Activated naive CD8-positive, alpha-beta T cell treated with anti-CD3 and anti-CD28 coated beads for 36 hours (primary cell): ENCODE results near the gene GJD3. TPM values are rescaled to one million over a fixed set of nuclear protein-coding genes. Genes with fewer than 3 reads are reported as not detected.

ENCODE experiments used
- DNase-seq: peaks from one replicate; pipeline ENCODE4 v3.0.0; 2021
- H3K27ac Mint-ChIP-seq: one replicate; pipeline ENCODE4 v1.8.0; 2022; ENCODE audit warnings: mild to moderate bottlenecking, moderate library complexity, mixed read lengths
- H3K27me3 Mint-ChIP-seq: one replicate; pipeline ENCODE4 v1.8.0; 2022; ENCODE audit warnings: mild to moderate bottlenecking, mixed read lengths
- H3K36me3 Mint-ChIP-seq: one replicate; pipeline ENCODE4 v1.8.0; 2021; ENCODE audit warnings: mild to moderate bottlenecking, mixed read lengths
- H3K4me1 Mint-ChIP-seq: one replicate; pipeline ENCODE4 v1.8.0; 2021; ENCODE audit warnings: mixed read lengths
- H3K4me3 Mint-ChIP-seq: one replicate; pipeline ENCODE4 v1.8.0; 2022; ENCODE audit warnings: mild to moderate bottlenecking, moderate library complexity, mixed read lengths
- H3K9me3 Mint-ChIP-seq: one replicate; pipeline ENCODE4 v1.8.0; 2022; ENCODE audit warnings: mixed read lengths
- total RNA-seq, 2 experiments: library from RNA; stranded (reverse); gene quantifications; one replicate each; pipeline ENCODE4 v1.2.3, GENCODE V29; 2021

Gene GJD3
- total RNA-seq, 2 experiments from 2014 or later = not detected

DNA sequence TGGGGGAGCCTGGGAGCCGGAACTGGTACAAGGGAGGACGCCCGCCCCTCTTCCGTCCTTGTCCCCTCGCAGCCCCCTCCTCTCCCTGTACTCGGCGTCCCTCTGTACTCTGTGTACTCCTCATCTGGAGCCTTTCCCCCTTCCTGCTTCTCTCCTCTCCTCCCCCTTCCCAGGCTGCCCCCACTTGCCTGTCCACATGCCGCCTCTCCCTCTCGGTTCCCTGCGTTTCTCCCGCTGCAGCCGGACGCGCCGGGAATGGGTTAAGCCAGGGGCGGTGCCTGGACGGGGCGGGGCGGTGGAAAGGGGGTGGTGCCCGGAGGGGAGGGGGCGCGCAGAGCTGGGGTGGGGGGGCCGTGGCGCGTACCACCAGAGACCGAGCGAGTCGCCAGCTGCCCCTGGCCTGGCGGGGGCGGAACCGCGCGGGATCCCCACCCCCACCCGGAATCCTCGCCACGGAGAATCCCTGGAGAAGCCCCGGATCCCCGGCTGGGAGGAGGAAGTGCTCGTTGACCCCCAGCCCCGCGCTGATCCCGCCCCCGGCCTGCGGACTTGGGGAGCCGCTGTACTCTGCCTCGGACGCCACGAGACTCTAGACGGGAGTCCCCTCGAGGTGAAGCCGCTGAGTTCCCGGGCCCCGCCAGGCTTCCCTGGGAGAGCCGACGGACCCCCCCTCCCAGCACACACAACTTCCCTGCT is 22.6 kb downstream of the GJD3 start:
- H3K4me1 Mint-ChIP-seq = peaks cover 68% of the 10 kb centered on the region
- H3K36me3 Mint-ChIP-seq = peaks cover 29% of the 10 kb centered on the region
- H3K27me3 Mint-ChIP-seq = no peaks in the 10 kb centered on the region
- peak overlapping the region; percentile 65 for H3K4me3 Mint-ChIP-seq
- no peak for DNase-seq
- peak overlapping the region; percentile 45 for H3K27ac Mint-ChIP-seq
- no peaks in the 10 kb centered on the region for H3K9me3 Mint-ChIP-seq

GRCh38 chr17:40340880-40341807 is 23.4 kb downstream of the GJD3 start:
- no peaks in the 10 kb centered on the region for H3K27me3 Mint-ChIP-seq
- DNase-seq = peak; percentile 85
- H3K9me3 Mint-ChIP-seq = no peaks in the 10 kb centered on the region
- H3K27ac Mint-ChIP-seq = peak overlapping the region; percentile 80
- H3K36me3 Mint-ChIP-seq = peaks cover 31% of the 10 kb centered on the region
- H3K4me3 Mint-ChIP-seq = peak overlapping the region; percentile 63
- H3K4me1 Mint-ChIP-seq = peaks cover 63% of the 10 kb centered on the region

DNA sequence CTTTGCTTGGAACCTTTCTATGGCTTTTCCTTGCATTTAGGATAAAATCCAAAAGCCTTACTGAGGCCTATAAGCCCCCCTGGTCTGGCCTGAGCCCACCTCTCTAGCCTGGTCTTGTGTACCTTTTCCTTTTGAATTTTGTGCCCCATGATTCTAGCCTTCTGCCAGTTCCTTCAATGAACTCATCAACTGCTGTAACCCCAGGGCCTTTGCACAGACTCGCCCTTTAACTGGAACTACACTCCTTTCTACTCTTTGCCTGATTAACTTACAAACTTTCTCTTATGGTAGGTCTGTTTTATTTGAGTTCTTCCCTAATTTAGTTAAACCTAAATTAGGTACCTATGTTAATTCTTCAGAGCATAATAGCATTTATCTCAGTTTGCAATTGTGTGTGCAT is 24.2 kb downstream of the GJD3 start:
- Mint-ChIP-seq H3K4me3 (no peak overlapping the region), H3K27ac (peak overlapping the region; percentile 42)
- DNase-seq = no peak

DNA sequence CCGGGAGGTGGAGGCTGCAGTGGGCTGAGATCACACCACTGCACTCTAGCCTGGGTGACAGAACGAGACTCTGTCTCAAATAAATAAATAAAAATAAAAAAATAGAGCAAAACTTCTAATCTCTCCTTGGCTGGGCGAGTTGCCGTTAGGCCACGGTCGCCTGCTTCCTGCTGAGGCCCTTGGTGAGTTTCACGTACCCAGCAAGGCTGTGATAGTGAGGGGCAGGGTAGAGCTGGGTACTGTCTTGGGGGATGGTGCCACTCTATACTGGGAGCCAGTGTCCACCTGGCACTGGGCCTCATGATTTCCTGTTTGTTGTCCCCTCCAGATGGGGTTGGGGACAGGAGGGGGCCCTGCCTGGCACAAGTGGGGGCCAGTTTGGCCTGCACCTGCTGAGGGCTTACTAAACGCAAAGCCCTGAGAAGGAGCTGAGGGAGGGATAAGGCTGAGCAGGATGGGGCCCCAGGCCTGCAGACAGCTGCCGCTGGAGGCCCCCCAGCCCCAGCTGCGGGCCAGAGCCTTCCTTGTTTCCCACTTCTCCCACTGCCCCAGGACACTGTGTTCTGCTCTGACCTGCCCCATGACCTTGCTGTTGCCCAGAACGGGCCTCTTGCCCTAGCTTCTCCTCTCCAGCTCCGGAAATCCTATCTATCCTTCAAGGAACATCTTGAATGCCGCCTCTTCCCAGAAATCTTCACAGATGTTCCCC is 25.4 kb downstream of the GJD3 start:
- Mint-ChIP-seq H3K4me1 (peaks cover 55% of the 10 kb centered on the region), H3K36me3 (peaks cover 31% of the 10 kb centered on the region), H3K27me3 (no peaks in the 10 kb centered on the region), H3K4me3 (no peak overlapping the region), H3K27ac (peak overlapping the region; percentile 73), H3K9me3 (no peaks in the 10 kb centered on the region)
- DNase-seq = no peak

More for the DNA sequence above, 24.2 kb downstream of the GJD3 start:
- Mint-ChIP-seq H3K9me3 (no peaks in the 10 kb centered on the region), H3K27me3 (no peaks in the 10 kb centered on the region), H3K4me1 (peaks cover 55% of the 10 kb centered on the region), H3K36me3 (peaks cover 31% of the 10 kb centered on the region)

GRCh38 chr17:40338058-40338457 is 26.5 kb downstream of the GJD3 start:
- H3K27me3 Mint-ChIP-seq = no peaks in the 10 kb centered on the region
- peaks cover 32% of the 10 kb centered on the region for H3K36me3 Mint-ChIP-seq
- no peak for DNase-seq
- H3K9me3 Mint-ChIP-seq = no peaks in the 10 kb centered on the region
- peak overlapping the region; percentile 71 for H3K27ac Mint-ChIP-seq
- H3K4me1 Mint-ChIP-seq = peaks cover 55% of the 10 kb centered on the region
- H3K4me3 Mint-ChIP-seq = no peak overlapping the region

GRCh38 chr17:40337351-40337750 is 27.2 kb downstream of the GJD3 start:
- no peak for DNase-seq
- H3K27me3 Mint-ChIP-seq = no peaks in the 10 kb centered on the region
- no peak overlapping the region for H3K4me3 Mint-ChIP-seq
- no peaks in the 10 kb centered on the region for H3K9me3 Mint-ChIP-seq
- H3K4me1 Mint-ChIP-seq = peaks cover 55% of the 10 kb centered on the region
- H3K36me3 Mint-ChIP-seq = peaks cover 33% of the 10 kb centered on the region
- H3K27ac Mint-ChIP-seq = peak overlapping the region; percentile 71

- peaks cover 43% of the 10 kb centered on the region for H3K36me3 Mint-ChIP-seq
- no peak for DNase-seq
- no peaks in the 10 kb centered on the region for H3K9me3 Mint-ChIP-seq
- H3K4me1 Mint-ChIP-seq = peaks cover 62% of the 10 kb centered on the region
- no peak overlapping the region for H3K27ac Mint-ChIP-seq
- H3K27me3 Mint-ChIP-seq = no peaks in the 10 kb centered on the region
- H3K4me3 Mint-ChIP-seq = no peak overlapping the region
These were observed 28.9 kb downstream of the GJD3 start for GRCh38 chr17:40335620-40336019.

GRCh38 chr17:40333781-40334448 is 30.6 kb downstream of the GJD3 start:
- Mint-ChIP-seq H3K4me1 (peaks cover 67% of the 10 kb centered on the region), H3K36me3 (peaks cover 39% of the 10 kb centered on the region), H3K9me3 (no peaks in the 10 kb centered on the region), H3K27ac (no peak overlapping the region), H3K4me3 (no peak overlapping the region), H3K27me3 (no peaks in the 10 kb centered on the region)
- DNase-seq = no peak

- Mint-ChIP-seq H3K4me3 (no peak overlapping the region), H3K4me1 (peaks cover 69% of the 10 kb centered on the region), H3K27me3 (no peaks in the 10 kb centered on the region), H3K36me3 (peaks cover 33% of the 10 kb centered on the region), H3K27ac (peak overlapping the region; percentile 47), H3K9me3 (no peaks in the 10 kb centered on the region)
- peak; percentile 26 for DNase-seq
These were observed 32.5 kb downstream of the GJD3 start for GRCh38 chr17:40331743-40332641.

GRCh38 chr17:40330850-40331470 is 33.6 kb downstream of the GJD3 start:
- Mint-ChIP-seq H3K27ac (peak overlapping the region; percentile 81), H3K36me3 (peaks cover 32% of the 10 kb centered on the region), H3K9me3 (no peaks in the 10 kb centered on the region), H3K4me1 (peaks cover 75% of the 10 kb centered on the region), H3K4me3 (peak overlapping the region; percentile 30), H3K27me3 (no peaks in the 10 kb centered on the region)
- no peak for DNase-seq

DNA sequence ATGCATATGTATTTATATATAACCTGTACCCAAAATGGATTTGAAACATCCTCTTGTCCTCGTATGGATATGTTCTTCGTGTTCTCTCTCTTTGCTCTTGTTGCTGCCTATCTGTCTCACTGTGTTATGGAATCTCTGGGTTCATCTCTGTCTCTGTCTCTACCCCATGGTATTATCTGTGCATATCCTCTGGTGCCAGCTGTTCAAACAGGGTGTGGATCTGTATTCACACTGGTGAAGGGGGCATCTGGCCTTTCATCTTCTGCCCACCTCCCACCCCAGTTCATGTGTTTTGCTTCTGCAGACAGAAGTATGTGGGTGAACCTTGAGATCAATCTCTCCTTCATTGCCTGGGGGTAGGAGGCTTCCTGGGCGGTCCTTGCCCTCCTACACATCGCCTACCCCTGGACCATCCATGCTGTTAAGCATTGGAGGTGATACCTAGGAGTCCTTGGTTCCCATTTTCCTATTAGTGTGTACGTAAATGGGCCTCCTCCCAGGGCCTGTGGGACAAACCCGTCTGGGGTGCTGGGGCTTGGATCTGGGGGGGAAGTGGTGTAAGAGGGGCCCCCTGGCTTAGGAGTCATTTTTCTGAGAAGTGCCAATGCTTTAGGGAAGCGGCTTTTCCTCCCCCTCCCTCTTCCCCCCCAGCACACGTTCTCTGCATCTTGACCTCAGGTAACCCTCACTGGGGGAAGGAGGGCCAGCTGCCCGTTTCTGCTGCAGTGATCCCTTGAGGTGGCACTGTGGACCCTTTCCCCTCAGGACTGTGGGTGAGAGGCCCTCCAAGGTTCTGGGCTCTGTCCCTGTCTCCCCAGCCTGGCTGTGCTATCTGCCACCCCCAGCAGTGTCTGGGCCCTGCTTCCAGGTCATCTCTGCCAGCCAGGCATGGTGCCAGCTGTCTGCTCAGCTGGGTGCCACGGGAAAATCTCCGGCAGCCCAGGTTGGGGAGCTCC is 34.4 kb downstream of the GJD3 start:
- peak overlapping the region; percentile 81 for H3K27ac Mint-ChIP-seq
- peak overlapping the region; percentile 49 for H3K4me3 Mint-ChIP-seq
- H3K36me3 Mint-ChIP-seq = peaks cover 32% of the 10 kb centered on the region
- peaks cover 82% of the 10 kb centered on the region for H3K4me1 Mint-ChIP-seq
- H3K9me3 Mint-ChIP-seq = no peaks in the 10 kb centered on the region
- no peaks in the 10 kb centered on the region for H3K27me3 Mint-ChIP-seq
- DNase-seq = peak; percentile 35

DNA sequence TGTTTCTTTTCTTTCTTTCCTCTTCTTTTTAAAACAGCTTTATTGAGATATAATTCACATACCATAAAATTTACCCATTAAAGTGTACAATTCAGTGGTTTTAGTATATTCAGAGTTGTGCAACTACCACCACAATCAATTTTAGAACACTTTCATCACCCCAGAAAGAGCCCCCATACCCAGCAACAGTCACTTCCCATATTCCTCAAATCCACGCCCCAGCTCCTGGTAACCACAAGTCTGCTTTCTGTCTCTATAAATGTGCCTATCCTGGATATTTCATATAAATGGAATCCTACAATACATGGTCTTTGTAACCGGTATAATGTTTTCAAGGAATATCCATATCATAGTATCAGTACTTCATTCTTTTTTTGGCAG is 36.2 kb downstream of the GJD3 start:
- peaks cover 83% of the 10 kb centered on the region for H3K4me1 Mint-ChIP-seq
- no peaks in the 10 kb centered on the region for H3K27me3 Mint-ChIP-seq
- peak overlapping the region; percentile 32 for H3K27ac Mint-ChIP-seq
- no peaks in the 10 kb centered on the region for H3K9me3 Mint-ChIP-seq
- DNase-seq = no peak
- H3K36me3 Mint-ChIP-seq = peaks cover 31% of the 10 kb centered on the region
- H3K4me3 Mint-ChIP-seq = no peak overlapping the region
